Adrenal gland (tissue), 5 donors: Measurements from ENCODE around the gene EGLN3.

Experiments used
- CTCF ChIP-seq, 6 experiments: fragments of 450-650 bp in 4 of 6; fragments of 200-600 bp in 2 of 6; sonication (generic) in 1 of 6; IDR thresholded peaks; 1 replicate in 5 of 6; 2 replicates in 1 of 6; pipeline versions ENCODE4 v1.5.1 to v1.8.0; 2016 to 2021; ENCODE audit warnings: antibody characterized with exemption in 6 of 6, mild to moderate bottlenecking in 2 of 6, moderate library complexity in 1 of 6
- POLR2A ChIP-seq, 2 donors: fragments of 450-650 bp; IDR thresholded peaks; one replicate each; pipeline ENCODE4 v1.6.1; 2017; ENCODE audit warnings: antibody characterized with exemption in 2 of 2, mild to moderate bottlenecking in 2 of 2, moderate library complexity in 1 of 2
- donor health status: DM: no; HTN: no; CAD: no.

- TF ChIP-seq POLR2A (IDR thresholded peaks at IDR 0.05) (no peak), CTCF (IDR thresholded peaks at IDR 0.05) (no peak)
Observed at GRCh38 chr14:33997611-33998010, 46.7 kb upstream of the EGLN3 start.
